IMR-90 (cell line): Measurements from ENCODE around the gene GUCA1C. TPM values are rescaled to one million over a fixed set of nuclear protein-coding genes. Genes with fewer than 3 reads are reported as not detected.

Source experiments
- ATAC-seq: fragments of 200-7000 bp; cut with Tn5 transposase; 2 replicates; pipeline ENCODE4 v1.9.1; 2020; ENCODE audit warnings: low read depth, mild to moderate bottlenecking, moderate library complexity
- BruUV-seq: library from RNA; stranded (reverse); fragments of 400-500 nt; replicated peaks from 2 replicates; lab custom pipeline; 2021; lab: Mats Ljungman, UMichigan
- CTCF ChIA-PET: fragments of 300-600 bp; formaldehyde crosslinking; extraction: SDS; loops from one replicate; lab custom pipeline; 2021; ENCODE audit warnings: antibody characterized with exemption; lab: Yijun Ruan, JAX
- POLR2A ChIA-PET: fragments of 300-600 bp; sonication (Branson Sonifier 250); formaldehyde crosslinking; loops from one replicate; lab custom pipeline; 2022; ENCODE audit warnings: antibody characterized with exemption; ENCODE audit not compliant: unreplicated experiment; lab: Charles Lee
- DNase-seq: peaks from one replicate; pipeline ENCODE4 v3.0.0; 2013
- H2AFZ ChIP-seq: replicated peaks from 2 replicates; pipeline ENCODE3; 2013; ENCODE audit warnings: low read length, mild to moderate bottlenecking; ENCODE audit not compliant: poor library complexity
- H2AK5ac ChIP-seq: 2 replicates; pipeline ENCODE4 v1.6.1; 2013; ENCODE audit warnings: low read depth, low read length, inconsistent platforms
- H2AK9ac ChIP-seq: replicated peaks from 2 replicates; pipeline ENCODE3; 2013; ENCODE audit warnings: mild to moderate bottlenecking, low read depth, low read length, moderate library complexity; ENCODE audit not compliant: poor library complexity
- H2BK120ac ChIP-seq: 2 replicates; pipeline ENCODE4 v1.6.1; 2013; ENCODE audit warnings: low read depth, low read length, inconsistent platforms
- H2BK15ac ChIP-seq: 3 replicates; pipeline ENCODE4 v1.6.1; 2013; ENCODE audit warnings: low read depth, low read length, inconsistent platforms
- H2BK20ac ChIP-seq: 2 replicates; pipeline ENCODE4 v1.6.1; 2013; ENCODE audit warnings: low read depth, mild to moderate bottlenecking, inconsistent platforms, low read length, moderate library complexity
- H2BK5ac ChIP-seq: 2 replicates; pipeline ENCODE4 v1.6.1; 2013; ENCODE audit warnings: mild to moderate bottlenecking, low read depth, low read length, inconsistent platforms; ENCODE audit not compliant: poor library complexity, severe bottlenecking
- H3K14ac ChIP-seq: replicated peaks from 2 replicates; pipeline ENCODE4 v1.6.1; 2013; ENCODE audit warnings: low read depth, low read length, inconsistent platforms
- H3K18ac ChIP-seq: 2 replicates; pipeline ENCODE4 v1.6.1; 2013; ENCODE audit warnings: low read depth, low read length, control low read depth
- H3K23ac ChIP-seq: 2 replicates; pipeline ENCODE4 v1.6.1; 2013; ENCODE audit warnings: low read depth, low read length, inconsistent platforms
- H3K27ac ChIP-seq: 2 replicates; pipeline ENCODE4 v1.5.1; 2013; ENCODE audit warnings: mild to moderate bottlenecking, control low read depth, low read length; ENCODE audit not compliant: insufficient read depth
- H3K27me3 ChIP-seq: 2 replicates; pipeline ENCODE4 v1.6.1; 2013; ENCODE audit warnings: low read length; ENCODE audit not compliant: control insufficient read depth, insufficient read depth
- H3K36me3 ChIP-seq: 2 replicates; pipeline ENCODE4 v1.6.1; 2013; ENCODE audit warnings: low read length, mixed read lengths; ENCODE audit not compliant: control insufficient read depth, insufficient read depth
- H3K4ac ChIP-seq: 2 replicates; pipeline ENCODE4 v1.6.1; 2013; ENCODE audit warnings: low read depth, low read length, inconsistent platforms
- H3K4me1 ChIP-seq: 2 replicates; pipeline ENCODE4 v1.6.1; 2013; ENCODE audit warnings: low read length, mixed read lengths; ENCODE audit not compliant: control insufficient read depth, insufficient read depth
- H3K4me2 ChIP-seq: 2 replicates; pipeline ENCODE4 v1.6.1; 2013; ENCODE audit warnings: low read depth, mild to moderate bottlenecking, control low read depth, low read length, moderate library complexity
- H3K4me3 ChIP-seq: 2 replicates; pipeline ENCODE4 v1.5.1; 2013; ENCODE audit warnings: low read depth, mild to moderate bottlenecking, control low read depth, low read length, moderate library complexity; ENCODE audit not compliant: insufficient read depth
- H3K56ac ChIP-seq: 2 replicates; pipeline ENCODE4 v1.6.1; 2013; ENCODE audit warnings: low read length, inconsistent platforms; ENCODE audit not compliant: insufficient read depth; ENCODE audit errors: extremely low read depth
- H3K79me1 ChIP-seq, 2 experiments: 2 replicates each; pipeline ENCODE4 v1.6.1; 2013; ENCODE audit warnings: low read length in 2 of 2, inconsistent platforms in 1 of 2, low read depth in 1 of 2
- H3K9ac ChIP-seq: 2 replicates; pipeline ENCODE4 v1.6.1; 2013; ENCODE audit warnings: low read depth, low read length, control low read depth
- H3K9me1 ChIP-seq: 2 replicates; pipeline ENCODE4 v1.6.1; 2013; ENCODE audit warnings: low read length, inconsistent platforms; ENCODE audit not compliant: insufficient read depth
- H3K9me3 ChIP-seq: 2 replicates; pipeline ENCODE4 v1.6.1; 2013; ENCODE audit warnings: low read length; ENCODE audit not compliant: control insufficient read depth, insufficient read depth
- H4K20me1 ChIP-seq: 2 replicates; pipeline ENCODE4 v1.6.1; 2013; ENCODE audit warnings: low read length, inconsistent platforms; ENCODE audit not compliant: insufficient read depth
- H4K5ac ChIP-seq: 2 replicates; pipeline ENCODE4 v1.6.1; 2013; ENCODE audit warnings: mild to moderate bottlenecking, low read depth, low read length, control low read depth
- H4K8ac ChIP-seq, 2 experiments: 2 replicates each; pipeline ENCODE4 v1.6.1; 2013; ENCODE audit warnings: low read depth in 2 of 2, low read length in 2 of 2, control low read depth in 1 of 2, inconsistent platforms in 1 of 2
- H4K91ac ChIP-seq: 2 replicates; pipeline ENCODE4 v1.6.1; 2013; ENCODE audit warnings: low read depth, low read length, inconsistent platforms; ENCODE audit not compliant: insufficient read depth
- BHLHE40 ChIP-seq: fragments of 150-350 bp; IDR thresholded peaks from 2 replicates; pipeline ENCODE4 v1.6.1; 2016; ENCODE audit warnings: mild to moderate bottlenecking, low read depth, low read length
- CEBPB ChIP-seq: IDR thresholded peaks from 2 replicates; pipeline ENCODE4 v1.6.1; 2012; ENCODE audit warnings: low read depth, low read length, improper control_type of control experiment
- CHD1 ChIP-seq: IDR thresholded peaks from 2 replicates; pipeline ENCODE4 v1.6.1; 2012; ENCODE audit warnings: low read depth, low read length, improper control_type of control experiment
- CTCF ChIP-seq: conservative IDR thresholded peaks from 2 replicates; pipeline ENCODE4 v1.5.1; 2012; ENCODE audit warnings: mild to moderate bottlenecking, low read depth, low read length, improper control_type of control experiment
- ELK1 ChIP-seq: fragments of 150-350 bp; IDR thresholded peaks from 2 replicates; pipeline ENCODE4 v1.6.1; 2016; ENCODE audit warnings: low read depth, mild to moderate bottlenecking, low read length, moderate library complexity, borderline replicate concordance
- FOS ChIP-seq: fragments of 150-350 bp; IDR thresholded peaks from 2 replicates; pipeline ENCODE4 v1.6.1; 2016; ENCODE audit warnings: low read depth, low read length
- MAFK ChIP-seq: IDR thresholded peaks from 2 replicates; pipeline ENCODE4 v1.6.1; 2012; ENCODE audit warnings: low read depth, low read length, improper control_type of control experiment
- MAZ ChIP-seq: IDR thresholded peaks from 2 replicates; pipeline ENCODE4 v1.6.1; 2012; ENCODE audit warnings: low read depth, mild to moderate bottlenecking, low read length, improper control_type of control experiment, moderate library complexity, borderline replicate concordance
- MXI1 ChIP-seq: IDR thresholded peaks from 2 replicates; pipeline ENCODE4 v1.6.1; 2012; ENCODE audit warnings: low read depth, mild to moderate bottlenecking, low read length, moderate library complexity, borderline replicate concordance
- NFE2L2 ChIP-seq: fragments of 150-350 bp; IDR thresholded peaks from 2 replicates; pipeline ENCODE4 v1.6.1; 2016; ENCODE audit warnings: low read depth, mild to moderate bottlenecking, low read length
- POLR2A ChIP-seq: IDR thresholded peaks from 2 replicates; pipeline ENCODE4 v1.6.1; 2012; ENCODE audit warnings: mild to moderate bottlenecking, low read depth, low read length
- RAD21 ChIP-seq: IDR thresholded peaks from 2 replicates; pipeline ENCODE4 v1.6.1; 2012; ENCODE audit warnings: low read length, improper control_type of control experiment
- RCOR1 ChIP-seq: IDR thresholded peaks from 2 replicates; pipeline ENCODE4 v1.6.1; 2012; ENCODE audit warnings: mild to moderate bottlenecking, low read length, improper control_type of control experiment; ENCODE audit not compliant: insufficient replicate concordance
- RFX5 ChIP-seq: IDR thresholded peaks from 2 replicates; pipeline ENCODE4 v1.8.0; 2012; ENCODE audit warnings: low read depth, mild to moderate bottlenecking, low read length, moderate library complexity
- SMC3 ChIP-seq: fragments of 150-350 bp; IDR thresholded peaks from 2 replicates; pipeline ENCODE4 v1.6.1; 2016; ENCODE audit warnings: low read depth, mild to moderate bottlenecking, antibody characterized with exemption, low read length, moderate library complexity
- WGBS, 2 experiments: methylation state at CpG; one replicate each; pipeline versions ENCODE4 v1.1.5 to v1.1.7; 2013; ENCODE audit warnings: missing lambda C conversion rate in 2 of 2; ENCODE audit not compliant: insufficient read length in 1 of 2; ENCODE audit errors: extremely low coverage in 2 of 2; 5-methylcytosine and 5-hydroxymethylcytosine counted together
- dilution Hi-C: fragments of 300-500 bp; cut with HindIII; formaldehyde crosslinking; loops from one replicate; pipeline ENCODE4 v1.14.3; 2018; ENCODE audit warnings: low sequenced_read_pairs; ENCODE audit not compliant: unreplicated experiment
- in situ Hi-C: fragments of 300-500 bp; cut with MboI; formaldehyde crosslinking; loops from 3 replicates; pipeline ENCODE4 v1.14.3; 2019; ENCODE audit warnings: low sequenced_read_pairs, inconsistent platforms, mixed read lengths
- intact Hi-C: fragments of 100-400 bp; cut with micrococcal nuclease; formaldehyde crosslinking; loops from 2 replicates; pipeline ENCODE4 v1.10.0; 2022
- polyA plus RNA-seq, 3 experiments: library from polyadenylated mRNA; depleted of rRNA; stranded (reverse); fragments of >200 nt; gene quantifications; 2 replicates each; pipeline ENCODE4 v1.2.3, GENCODE V29; 2012; ENCODE audit warnings: low replicate concordance in 1 of 3
- total RNA-seq: library from RNA; depleted of rRNA; stranded (reverse); fragments of >200 nt; gene quantifications from 2 replicates; pipeline ENCODE4 v1.2.3, GENCODE V29; 2012
- TF ChIP-seq, protein P1 (sequence below): fragments of 150-350 bp; IDR thresholded peaks from 2 replicates; pipeline ENCODE4 v1.6.1; 2017; ENCODE audit warnings: mild to moderate bottlenecking, antibody characterized with exemption, low read length, low read depth

Gene GUCA1C
- total and polyA plus RNA-seq, 2 of the 4 experiments (the other 2 are of a cell fraction): not detected

DNA sequence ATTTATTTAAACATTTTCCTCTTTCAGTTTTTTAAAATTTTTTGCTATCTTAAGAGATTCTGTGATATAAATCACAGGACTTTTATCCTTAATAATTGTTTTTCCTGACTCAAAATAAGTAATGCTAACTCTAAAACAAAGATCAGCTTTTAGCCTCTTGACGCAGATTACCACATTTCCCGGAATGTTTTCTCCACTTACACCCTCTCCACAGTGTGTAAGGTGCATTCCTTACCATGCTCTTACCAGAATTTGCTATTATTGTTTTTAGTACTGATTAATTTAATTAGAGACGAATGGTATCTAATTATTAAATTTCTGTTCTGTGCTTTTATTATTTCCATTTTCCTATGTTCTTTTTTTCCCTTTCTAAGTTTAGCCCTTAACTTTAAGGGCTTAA lies 34.8 kb downstream of the GUCA1C start:
- no peak overlapping the region for H3K23ac ChIP-seq
- no peak overlapping the region for H3K27ac ChIP-seq
- H3K9ac ChIP-seq: no peak overlapping the region
- no peak overlapping the region for H2BK20ac ChIP-seq
- H3K4me3 ChIP-seq: no peak overlapping the region
- H3K18ac ChIP-seq: no peak overlapping the region
- no peak overlapping the region for H3K14ac ChIP-seq
- no peak overlapping the region for H2AK5ac ChIP-seq
- H2AFZ ChIP-seq: no peak overlapping the region
- intact Hi-C loops (loop anchor here (5.0 kb wide), 1 partner anchor 163 kb away; no protein-coding TSS in a partner anchor), in situ Hi-C loops (loop anchor here (5.0 to 10.0 kb wide), 2 partner anchors 257 to 424 kb away; no protein-coding TSS in a partner anchor), dilution Hi-C loops (no loop called here)
- no peak overlapping the region for H2BK120ac ChIP-seq
- H3K56ac ChIP-seq: no peak overlapping the region
- no peak overlapping the region for H4K8ac ChIP-seq
- no peaks in the 10 kb centered on the region for H3K27me3 ChIP-seq
- ChIA-PET CTCF (no interaction called here), POLR2A (no interaction called here)
- H3K79me1 ChIP-seq: no peaks in the 10 kb centered on the region
- no peak overlapping the region for H4K91ac ChIP-seq
- H3K9me3 ChIP-seq: no peaks in the 10 kb centered on the region
- ATAC-seq: no peak
- H3K9me1 ChIP-seq: no peaks in the 10 kb centered on the region
- no peak for TF ChIP-seq FOS
- no peak for TF ChIP-seq BHLHE40
- no peak for TF ChIP-seq CEBPB
- TF ChIP-seq, protein P1, sequence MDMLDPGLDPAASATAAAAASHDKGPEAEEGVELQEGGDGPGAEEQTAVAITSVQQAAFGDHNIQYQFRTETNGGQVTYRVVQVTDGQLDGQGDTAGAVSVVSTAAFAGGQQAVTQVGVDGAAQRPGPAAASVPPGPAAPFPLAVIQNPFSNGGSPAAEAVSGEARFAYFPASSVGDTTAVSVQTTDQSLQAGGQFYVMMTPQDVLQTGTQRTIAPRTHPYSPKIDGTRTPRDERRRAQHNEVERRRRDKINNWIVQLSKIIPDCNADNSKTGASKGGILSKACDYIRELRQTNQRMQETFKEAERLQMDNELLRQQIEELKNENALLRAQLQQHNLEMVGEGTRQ: no peak
- TF ChIP-seq POLR2A: no peak
- TF ChIP-seq NFE2L2: no peak
- no peak for TF ChIP-seq RCOR1
- no peak for TF ChIP-seq CTCF
- TF ChIP-seq MXI1: no peak
- TF ChIP-seq CHD1: no peak
- no peak for TF ChIP-seq MAZ
- TF ChIP-seq RAD21: no peak
- no peak for TF ChIP-seq MAFK
- no peak for TF ChIP-seq SMC3
- TF ChIP-seq ELK1: no peak
- no peak for TF ChIP-seq RFX5
- H3K4me1 ChIP-seq: no peaks in the 10 kb centered on the region
- H4K5ac ChIP-seq: no peak overlapping the region
- H2AK9ac ChIP-seq: no peak overlapping the region
- H3K36me3 ChIP-seq: no peaks in the 10 kb centered on the region
- no peak for DNase-seq
- H3K4ac ChIP-seq: no peak overlapping the region
- no CpG with 5 or more reads among the region's 3 CpGs for WGBS, 2 experiments
- H3K4me2 ChIP-seq: no peak overlapping the region
- no peak overlapping the region for H2BK5ac ChIP-seq
- H2BK15ac ChIP-seq: no peak overlapping the region
- no peaks in the 10 kb centered on the region for H4K20me1 ChIP-seq
- no TSS peak for BruUV-seq
